NT2/D1 (cell line): ENCODE measurements around the gene WSB1.

Experiments
- YY1 ChIP-seq: IDR thresholded peaks from 2 replicates; pipeline ENCODE4 v1.6.1; 2011; ENCODE audit not compliant: insufficient read length, insufficient read depth
- ZNF274 ChIP-seq: IDR thresholded peaks from 2 replicates; pipeline ENCODE4 v1.6.1; 2011; ENCODE audit warnings: mild to moderate bottlenecking, low read depth, low read length

DNA sequence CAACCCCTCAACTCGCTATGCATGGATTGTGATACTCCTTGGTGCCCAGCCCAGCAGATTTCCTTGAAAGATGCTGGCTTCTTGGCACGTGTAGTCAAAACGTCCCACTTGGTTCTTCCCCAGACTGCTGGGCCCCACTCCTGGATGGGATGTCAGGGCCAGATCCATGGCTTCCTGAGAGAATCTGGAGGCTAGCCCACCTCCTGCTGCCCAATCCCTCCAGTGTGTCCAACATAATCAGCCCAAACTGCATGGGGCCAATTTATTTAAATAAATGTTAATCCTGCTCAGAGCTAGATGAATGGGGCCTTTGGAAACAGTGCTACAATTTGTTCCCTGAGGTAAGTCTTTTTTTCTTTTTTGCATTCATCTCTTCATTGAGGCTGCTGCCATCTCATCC lies 49.4 kb downstream of the WSB1 start:
- TF ChIP-seq ZNF274: no peak
- TF ChIP-seq YY1: no peak
